Psoas muscle (tissue), 8 donors: ENCODE measurements around the gene TMEM94. TPM values are rescaled to one million over a fixed set of nuclear protein-coding genes. Genes with fewer than 3 reads are reported as not detected.

Experiments
- ATAC-seq, 4 donors: fragments of 200-7000 bp; cut with Tn5 transposase; one replicate each; pipeline ENCODE4 v1.9.1; 2020; ENCODE audit warnings: moderate library complexity in 3 of 4, mild to moderate bottlenecking in 2 of 4
- DNase-seq, 2 donors: peaks; one replicate each; pipeline ENCODE4 v3.0.0-alpha.2; 2020
- H3K27ac ChIP-seq: fragments of 200-600 bp; one replicate; pipeline ENCODE4 v1.8.0; 2022
- H3K27me3 ChIP-seq, 3 donors: fragments of 200-600 bp in 1 of 3; one replicate each; pipeline versions ENCODE4 v1.6.1 to v1.8.0; 2013 to 2022; ENCODE audit warnings: low read length in 2 of 3, mild to moderate bottlenecking in 2 of 3, moderate library complexity in 1 of 3; ENCODE audit not compliant: insufficient read depth in 3 of 3
- H3K36me3 ChIP-seq, 2 donors: fragments of 200-600 bp in 1 of 2; one replicate each; pipeline versions ENCODE4 v1.6.1 to v1.8.0; 2013 to 2022; ENCODE audit warnings: low read depth in 1 of 2, mild to moderate bottlenecking in 1 of 2, moderate library complexity in 1 of 2; ENCODE audit not compliant: insufficient read depth in 1 of 2
- H3K4me1 ChIP-seq: fragments of 200-600 bp; one replicate; pipeline ENCODE4 v1.8.0; 2022
- H3K4me3 ChIP-seq: fragments of 200-600 bp; one replicate; pipeline ENCODE4 v1.8.0; 2022; ENCODE audit warnings: mild to moderate bottlenecking
- H3K9me3 ChIP-seq: fragments of 200-600 bp; one replicate; pipeline ENCODE4 v1.8.0; 2022
- CTCF ChIP-seq: fragments of 200-600 bp; IDR thresholded peaks from one replicate; pipeline ENCODE4 v1.8.0; 2022; ENCODE audit warnings: antibody characterized with exemption
- WGBS, 3 donors: extraction: QIAGEN DNeasy Blood & Tissue Kit; methylation state at CpG; one replicate each; pipeline versions ENCODE4 v1.1.6 to v1.1.7; 2013; 5-methylcytosine and 5-hydroxymethylcytosine counted together
- intact Hi-C, 2 donors: fragments of 100-400 bp; cut with DNase I; formaldehyde crosslinking; loops; one replicate each; pipeline versions ENCODE4 v1.11.0 to v1.14.2; 2022
- polyA plus RNA-seq, 3 donors: library from polyadenylated mRNA; stranded (reverse); fragments of 200-250 nt; gene quantifications; one replicate each; pipeline ENCODE4 v1.2.3, GENCODE V29; 2013
- total RNA-seq, 4 donors: library from RNA; stranded (reverse); fragmentation: NEBNext Ultra II Directional in 2 of 4; extraction: Animal tissue kit (Norgen Biotek cat#: 25700) in 2 of 4; gene quantifications; one replicate each; pipeline versions ENCODE4 v1.2.1 to v1.2.4, GENCODE V29; 2021 to 2023
- donor health status: healthy with polysubstance abuse.
- donor health status: DM: no; HTN: no; CAD: no; lungs with moderate emphysema.
- donor health status: Bipolar disorder and iron deficiency.
- donor health status: healthy.
- donor health status: DM: yes; HTN: yes; CAD: no.
- donor health status: DM: no; HTN: no; CAD: no.
- donor health status: DM: no; HTN: no; CAD: no.
- donor health status: DM: yes; HTN: yes; CAD: no.

Gene TMEM94
- total and polyA plus RNA-seq, 7 donors, result 18.7 to 64.3 (median 47.5) TPM

- Histone ChIP-seq H3K36me3 (no peaks in the 10 kb centered on the region), H3K27me3 (no peaks in the 10 kb centered on the region), H3K9me3 (no peaks in the 10 kb centered on the region), H3K27ac (peak overlapping the region; percentile 11), H3K4me3 (no peak overlapping the region), H3K4me1 (peaks cover 35% of the 10 kb centered on the region)
- no peak for ATAC-seq
- intact Hi-C loops, result no loop called here
- no peak for DNase-seq
- 67 to 94% (median 84%) methylated on average over 2 of the region's 2 CpGs for WGBS, 3 donors
- TF ChIP-seq CTCF, result no peak
These were observed 7.2 kb downstream of the TMEM94 start for GRCh38 chr17:75463603-75464002.

- no peaks in the 10 kb centered on the region for H3K27me3 ChIP-seq
- WGBS, 3 donors, result 91 to 94% (median 91%) methylated on average over 6 of the region's 6 CpGs
These were observed 8.6 kb downstream of the TMEM94 start for GRCh38 chr17:75465039-75465438.

GRCh38 chr17:75468291-75468754 is 11.9 kb downstream of the TMEM94 start:
- no peaks in the 10 kb centered on the region for H3K9me3 ChIP-seq
- TF ChIP-seq CTCF, result no peak
- intact Hi-C loops, result no loop called here
- WGBS, 3 donors, result 26 to 37% (median 27%) methylated on average over 8 of the region's 8 CpGs
- DNase-seq, result peak; percentile 70 to 88
- H3K4me3 ChIP-seq, result peak overlapping the region; percentile 12
- H3K4me1 ChIP-seq, result peaks cover 28% of the 10 kb centered on the region
- H3K36me3 ChIP-seq, result peaks cover 0 to 17% of the 10 kb centered on the region in 2 donors
- no peaks in the 10 kb centered on the region for H3K27me3 ChIP-seq
- peak; percentile 96 to 98 (median 97) for ATAC-seq
- peak overlapping the region; percentile 90 for H3K27ac ChIP-seq

More at GRCh38 chr17:75465039-75465438, 8.6 kb downstream of the TMEM94 start:
- intact Hi-C loops, result no loop called here
- peaks cover 31% of the 10 kb centered on the region for H3K4me1 ChIP-seq
- no peak overlapping the region for H3K4me3 ChIP-seq
- no peak for TF ChIP-seq CTCF
- H3K27ac ChIP-seq, result peak overlapping the region; percentile 46
- DNase-seq, result no peak
- no peak for ATAC-seq
- H3K36me3 ChIP-seq, result no peaks in the 10 kb centered on the region
- no peaks in the 10 kb centered on the region for H3K9me3 ChIP-seq

GRCh38 chr17:75468779-75469373 is 12.4 kb downstream of the TMEM94 start:
- peaks cover 0 to 19% of the 10 kb centered on the region in 2 donors for H3K36me3 ChIP-seq
- TF ChIP-seq CTCF, result no peak
- H3K9me3 ChIP-seq, result no peaks in the 10 kb centered on the region
- intact Hi-C loops, result no loop called here
- no peaks in the 10 kb centered on the region for H3K27me3 ChIP-seq
- peaks cover 27% of the 10 kb centered on the region for H3K4me1 ChIP-seq
- no peak for DNase-seq
- no peak overlapping the region for H3K4me3 ChIP-seq
- H3K27ac ChIP-seq, result peak overlapping the region; percentile 90
- ATAC-seq, result peak; percentile 35 to 51 (median 44)
- 64 to 78% (median 69%) methylated on average over 13 of the region's 13 CpGs for WGBS, 3 donors

GRCh38 chr17:75471207-75471606 is 14.8 kb downstream of the TMEM94 start:
- intact Hi-C loops, result no loop called here
- ATAC-seq, result no peak
- TF ChIP-seq CTCF, result no peak
- no peak overlapping the region for H3K4me3 ChIP-seq
- H3K9me3 ChIP-seq, result no peaks in the 10 kb centered on the region
- H3K27me3 ChIP-seq, result no peaks in the 10 kb centered on the region
- peak overlapping the region; percentile 42 for H3K27ac ChIP-seq
- H3K4me1 ChIP-seq, result peaks cover 49% of the 10 kb centered on the region
- DNase-seq, result no peak
- H3K36me3 ChIP-seq, result peaks cover 0 to 28% of the 10 kb centered on the region in 2 donors
- WGBS, 3 donors, result 90 to 95% (median 94%) methylated on average over 6 of the region's 6 CpGs
